SU-DHL-6 (cell line): ENCODE measurements around the gene RING1.

Experiments
- H2AFZ ChIP-seq: fragments of 200-600 bp; sonication (generic); 2 replicates; pipeline ENCODE4 v1.6.1; 2014; ENCODE audit warnings: low read depth, mild to moderate bottlenecking, moderate library complexity, mixed read lengths, antibody characterized with exemption, low read length; ENCODE audit not compliant: severe bottlenecking
- H3F3A ChIP-seq: fragments of 200-600 bp; shearing (Covaris generic); 2 replicates; pipeline ENCODE4 v1.6.0; 2016; ENCODE audit warnings: antibody characterized with exemption, mild to moderate bottlenecking; ENCODE audit not compliant: insufficient read depth
- H3K27ac ChIP-seq: fragments of 200-600 bp; sonication (generic); 2 replicates; pipeline ENCODE4 v1.5.1; 2016; ENCODE audit warnings: low read depth, mild to moderate bottlenecking, low read length, moderate library complexity, mixed read lengths
- H3K27me3 ChIP-seq: fragments of 200-600 bp; sonication (generic), shearing (Covaris generic); 2 replicates; pipeline ENCODE4 v1.6.0; 2014; ENCODE audit warnings: mild to moderate bottlenecking, low read length
- H3K36me3 ChIP-seq: fragments of 200-600 bp; sonication (generic); 2 replicates; pipeline ENCODE4 v1.6.1; 2014; ENCODE audit warnings: mild to moderate bottlenecking, low read length, mixed read lengths
- H3K4me2 ChIP-seq: fragments of 300-600, 200-600 bp; shearing (Covaris generic), sonication (generic); 2 replicates; pipeline ENCODE4 v1.6.0; 2014; ENCODE audit warnings: low read length, low read depth, mild to moderate bottlenecking; ENCODE audit not compliant: poor library complexity, severe bottlenecking
- H3K4me3 ChIP-seq: fragments of 200-600 bp; sonication (generic); 2 replicates; pipeline ENCODE4 v1.5.1; 2014; ENCODE audit warnings: antibody characterized with exemption, low read length, mild to moderate bottlenecking, mixed read lengths; ENCODE audit not compliant: insufficient read depth, poor library complexity, severe bottlenecking
- H3K79me2 ChIP-seq: fragments of 200-600 bp; sonication (generic); 2 replicates; pipeline ENCODE4 v1.6.1; 2014; ENCODE audit warnings: mild to moderate bottlenecking, low read length, moderate library complexity; ENCODE audit not compliant: insufficient read depth
- H3K9ac ChIP-seq: fragments of 200-600 bp; sonication (generic); 2 replicates; pipeline ENCODE4 v1.7.0; 2014; ENCODE audit warnings: mild to moderate bottlenecking, low read length
- H3K9me2 ChIP-seq: fragments of 200-600 bp; sonication (generic); replicated peaks from 2 replicates; pipeline ENCODE4 v1.6.1; 2014; ENCODE audit warnings: low read length; ENCODE audit not compliant: insufficient read depth
- H3K9me3 ChIP-seq: fragments of 200-600 bp; sonication (generic); 2 replicates; pipeline ENCODE4 v1.6.1; 2014; ENCODE audit warnings: low read length, mixed read lengths; ENCODE audit not compliant: insufficient read depth
- H4K20me1 ChIP-seq: fragments of 200-600 bp; sonication (generic); 2 replicates; pipeline ENCODE4 v1.6.1; 2014; ENCODE audit warnings: low read depth, mild to moderate bottlenecking, antibody characterized with exemption, low read length, moderate library complexity, mixed read lengths
- CTCF ChIP-seq: fragments of 200-600 bp; sonication (generic); IDR thresholded peaks from one replicate; pipeline ENCODE4 v1.5.1; 2017; ENCODE audit warnings: antibody characterized with exemption, mild to moderate bottlenecking, low read length, moderate library complexity; ENCODE audit not compliant: insufficient read depth, poor library complexity, severe bottlenecking
- EZH2phosphoT487 ChIP-seq: fragments of 200-600 bp; sonication (generic), shearing (Covaris generic); conservative IDR thresholded peaks from 2 replicates; pipeline ENCODE4 v1.6.1; 2018; ENCODE audit warnings: mild to moderate bottlenecking, antibody characterized with exemption, low read length, moderate library complexity, mixed read lengths

RING1 gene

GRCh38 chr6:33204165-33204414 is 4.2 kb upstream of the RING1 start:
- Histone ChIP-seq H3K4me2 (peak overlapping the region; percentile 71), H3K79me2 (peaks cover 28% of the 10 kb centered on the region), H3K9me3 (no peaks in the 10 kb centered on the region), H3F3A (peaks cover 34% of the 10 kb centered on the region), H3K4me3 (peak overlapping the region; percentile 8), H2AFZ (no peak overlapping the region), H3K36me3 (0 out of 2 replicates have a peak, but pooled peaks cover 3% of the 10 kb centered on the region), H3K9me2 (no peaks in the 10 kb centered on the region), H3K27me3 (no peaks in the 10 kb centered on the region), H3K9ac (peak overlapping the region; percentile 3; the same call in 1 of the 2 replicates), H3K27ac (peak overlapping the region; percentile 10; the same call in 1 of the 2 replicates), H4K20me1 (no peaks in the 10 kb centered on the region)
- TF ChIP-seq CTCF (no peak), EZH2phosphoT487 (no peak)

GRCh38 chr6:33204415-33205190 is 3.7 kb upstream of the RING1 start, which contains the start of gene HSD17B8:
Gene HSD17B8, plus strand, starts transcription at chr6:33204655. Its CDS starts 14 bp downstream, at chr6:33204669.
- peak within 1 kb of the TSS; percentile 30; the same call in 1 of the 2 replicates for H3K27ac ChIP-seq
- peaks cover 32% of the 10 kb centered on the region for H3F3A ChIP-seq
- peak within 1 kb of the TSS; percentile 71 for H3K4me3 ChIP-seq
- TF ChIP-seq EZH2phosphoT487 = no peak
- TF ChIP-seq CTCF = no peak
- H3K9me2 ChIP-seq = no peaks in the 10 kb centered on the region
- peak within 1 kb of the TSS; percentile 78 for H3K9ac ChIP-seq
- no peaks in the 10 kb centered on the region for H4K20me1 ChIP-seq
- H3K4me2 ChIP-seq = peak within 1 kb of the TSS; percentile 71
- H3K9me3 ChIP-seq = no peaks in the 10 kb centered on the region
- H2AFZ ChIP-seq = peak within 1 kb of the TSS; percentile 73
- H3K27me3 ChIP-seq = no peaks in the 10 kb centered on the region
- peaks cover 23% of the 10 kb centered on the region for H3K79me2 ChIP-seq
- 0 out of 2 replicates have a peak, but pooled peaks cover 3% of the 10 kb centered on the region for H3K36me3 ChIP-seq

GRCh38 chr6:33205191-33206026 is 2.9 kb upstream of the RING1 start:
- Histone ChIP-seq H3K9me2 (no peaks in the 10 kb centered on the region), H3K36me3 (0 out of 2 replicates have a peak, but pooled peaks cover 3% of the 10 kb centered on the region), H3K9me3 (no peaks in the 10 kb centered on the region), H3F3A (peaks cover 30% of the 10 kb centered on the region), H3K9ac (peak overlapping the region; percentile 78), H3K79me2 (peaks cover 19% of the 10 kb centered on the region), H2AFZ (peak overlapping the region; percentile 73), H3K4me2 (peak overlapping the region; percentile 71), H3K27ac (no peak overlapping the region), H3K27me3 (no peaks in the 10 kb centered on the region), H3K4me3 (peak overlapping the region; percentile 71), H4K20me1 (no peaks in the 10 kb centered on the region)
- peak; percentile 52 for TF ChIP-seq CTCF
- no peak for TF ChIP-seq EZH2phosphoT487
